ENCODE measurements around the gene ST6GAL1. TPM values are rescaled to one million over a fixed set of nuclear protein-coding genes. Genes with fewer than 3 reads are reported as not detected.
A peak's percentile ranks its signal among the peaks of the same experiment; 100 is the strongest.

Gene ST6GAL1
- total RNA-seq, 2 donors from 2014 or later = 57.2 to 81.8 TPM

DNA sequence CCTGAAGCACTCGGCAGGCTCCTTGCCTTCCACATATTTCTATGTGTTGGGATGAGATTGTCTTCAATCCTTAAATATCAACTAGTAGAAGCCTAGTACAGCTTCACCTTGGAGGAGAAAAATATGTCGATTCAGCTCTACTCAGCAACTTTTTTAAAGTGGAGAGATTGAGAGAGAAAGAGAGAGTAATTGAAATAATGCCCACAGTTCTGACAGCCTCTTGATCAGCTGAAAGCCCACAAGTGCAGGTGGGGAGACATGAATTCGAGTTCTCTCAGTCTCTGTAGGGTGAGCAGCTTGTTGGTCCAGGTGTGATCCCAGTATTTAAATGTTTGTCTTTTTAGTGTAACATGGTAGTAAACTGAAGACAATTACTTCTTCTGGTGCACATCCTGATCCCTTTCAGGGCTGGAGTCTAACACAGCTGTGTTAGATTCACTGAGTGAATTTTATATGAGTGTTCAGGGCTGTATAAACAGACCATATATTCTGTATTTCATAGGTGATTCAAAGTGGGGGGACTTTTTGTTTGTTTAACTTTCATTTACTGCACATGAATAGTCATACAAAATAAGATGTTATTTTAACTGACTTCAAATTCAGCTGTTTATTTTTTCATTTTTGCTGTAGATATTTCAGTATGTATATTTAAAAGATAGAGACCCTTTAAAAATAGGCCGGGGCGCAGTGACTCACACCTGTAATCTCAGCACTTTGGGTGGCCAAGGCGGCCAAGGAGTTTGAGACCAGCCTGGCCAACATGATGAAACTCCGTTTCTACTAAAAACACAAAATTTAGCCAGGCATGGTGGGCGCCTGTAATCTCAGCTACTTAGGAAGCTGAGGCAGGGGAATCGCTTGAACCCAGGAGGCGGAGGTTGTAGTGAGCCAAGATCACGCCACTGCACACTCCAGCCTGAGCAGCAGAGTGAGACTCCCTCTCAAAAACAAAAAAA lies 64.0 kb downstream of the ST6GAL1 start:
- Histone ChIP-seq H3K9ac (ENCODE audit: low read depth in 2 of 2, low read length in 2 of 2) (no peak overlapping the region), H3K27me3 (no peaks in the 10 kb centered on the region), H3K4me1 (no peaks in the 10 kb centered on the region), H3K9me3 (no peaks in the 10 kb centered on the region), H3K36me3 (no peaks in the 10 kb centered on the region), H3K27ac (no peak overlapping the region), H3K4me3 (no peak overlapping the region)
- intact Hi-C loops (cut with DNase I) = no loop called here
- TF ChIP-seq, protein P1, sequence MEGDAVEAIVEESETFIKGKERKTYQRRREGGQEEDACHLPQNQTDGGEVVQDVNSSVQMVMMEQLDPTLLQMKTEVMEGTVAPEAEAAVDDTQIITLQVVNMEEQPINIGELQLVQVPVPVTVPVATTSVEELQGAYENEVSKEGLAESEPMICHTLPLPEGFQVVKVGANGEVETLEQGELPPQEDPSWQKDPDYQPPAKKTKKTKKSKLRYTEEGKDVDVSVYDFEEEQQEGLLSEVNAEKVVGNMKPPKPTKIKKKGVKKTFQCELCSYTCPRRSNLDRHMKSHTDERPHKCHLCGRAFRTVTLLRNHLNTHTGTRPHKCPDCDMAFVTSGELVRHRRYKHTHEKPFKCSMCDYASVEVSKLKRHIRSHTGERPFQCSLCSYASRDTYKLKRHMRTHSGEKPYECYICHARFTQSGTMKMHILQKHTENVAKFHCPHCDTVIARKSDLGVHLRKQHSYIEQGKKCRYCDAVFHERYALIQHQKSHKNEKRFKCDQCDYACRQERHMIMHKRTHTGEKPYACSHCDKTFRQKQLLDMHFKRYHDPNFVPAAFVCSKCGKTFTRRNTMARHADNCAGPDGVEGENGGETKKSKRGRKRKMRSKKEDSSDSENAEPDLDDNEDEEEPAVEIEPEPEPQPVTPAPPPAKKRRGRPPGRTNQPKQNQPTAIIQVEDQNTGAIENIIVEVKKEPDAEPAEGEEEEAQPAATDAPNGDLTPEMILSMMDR (IDR thresholded peaks at IDR 0.05) = no peak
- DNase-seq = no peak

DNA sequence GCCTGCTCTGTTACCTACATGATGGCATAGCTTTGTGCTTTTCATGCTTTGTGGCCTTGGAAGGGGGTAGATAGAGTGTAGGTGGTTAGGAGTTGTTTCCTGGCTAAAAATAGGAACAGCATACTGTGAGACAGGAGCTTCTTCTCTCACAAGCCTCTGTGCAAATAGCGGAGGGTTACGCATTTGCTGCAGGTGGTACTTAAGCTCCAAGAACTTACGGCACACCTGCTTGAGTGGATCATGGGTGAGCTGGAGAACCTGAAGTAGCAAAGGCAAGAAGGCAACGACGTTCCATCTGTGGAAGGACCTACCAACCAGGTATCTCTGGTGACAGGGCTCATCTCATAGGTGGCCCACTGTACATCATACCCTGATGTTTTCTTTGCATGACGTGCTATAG lies 66.0 kb downstream of the ST6GAL1 start:
- no peak overlapping the region for H3K27ac ChIP-seq

DNA sequence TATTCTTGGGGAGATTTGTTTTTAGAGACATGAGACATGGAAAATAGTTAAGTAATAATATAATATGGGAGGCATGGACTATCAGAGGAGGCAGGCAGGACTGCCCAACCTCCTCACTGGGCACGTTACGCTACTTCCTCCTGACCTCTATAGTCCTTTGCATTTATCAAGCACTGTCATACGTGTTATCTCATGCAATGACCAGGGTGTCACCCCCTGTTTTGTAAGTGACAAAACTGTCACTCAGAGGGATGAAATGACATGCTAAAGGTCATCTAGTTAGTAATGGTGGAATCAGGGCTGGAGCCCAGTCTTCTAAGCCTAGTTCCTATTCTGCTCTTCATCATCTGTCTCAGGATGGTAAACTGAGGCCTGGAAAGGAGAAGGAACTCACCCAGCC lies 66.7 kb downstream of the ST6GAL1 start:
- no peak overlapping the region for H3K9ac ChIP-seq (ENCODE audit: low read depth in 2 of 2, low read length in 2 of 2)
- no peaks in the 10 kb centered on the region for H3K27me3 ChIP-seq
- no peak for DNase-seq
- intact Hi-C loops (cut with DNase I) = no loop called here
- H3K36me3 ChIP-seq = no peaks in the 10 kb centered on the region
- TF ChIP-seq, protein P1 (IDR thresholded peaks at IDR 0.05) = no peak
- H3K27ac ChIP-seq = no peak overlapping the region
- H3K4me1 ChIP-seq = no peaks in the 10 kb centered on the region
- H3K9me3 ChIP-seq = no peaks in the 10 kb centered on the region
- no peak overlapping the region for H3K4me3 ChIP-seq

More for the DNA sequence above, 66.0 kb downstream of the ST6GAL1 start:
- no peaks in the 10 kb centered on the region for H3K27me3 ChIP-seq
- no peaks in the 10 kb centered on the region for H3K4me1 ChIP-seq
- H3K9ac ChIP-seq (ENCODE audit: low read depth in 2 of 2, low read length in 2 of 2) = peak overlapping the region in 1 of 2 donors; percentile 17
- H3K36me3 ChIP-seq = no peaks in the 10 kb centered on the region
- no peak overlapping the region for H3K4me3 ChIP-seq
- intact Hi-C loops (cut with DNase I) = no loop called here
- no peaks in the 10 kb centered on the region for H3K9me3 ChIP-seq
- TF ChIP-seq, protein P1 (IDR thresholded peaks at IDR 0.05) = no peak
- DNase-seq = no peak

DNA sequence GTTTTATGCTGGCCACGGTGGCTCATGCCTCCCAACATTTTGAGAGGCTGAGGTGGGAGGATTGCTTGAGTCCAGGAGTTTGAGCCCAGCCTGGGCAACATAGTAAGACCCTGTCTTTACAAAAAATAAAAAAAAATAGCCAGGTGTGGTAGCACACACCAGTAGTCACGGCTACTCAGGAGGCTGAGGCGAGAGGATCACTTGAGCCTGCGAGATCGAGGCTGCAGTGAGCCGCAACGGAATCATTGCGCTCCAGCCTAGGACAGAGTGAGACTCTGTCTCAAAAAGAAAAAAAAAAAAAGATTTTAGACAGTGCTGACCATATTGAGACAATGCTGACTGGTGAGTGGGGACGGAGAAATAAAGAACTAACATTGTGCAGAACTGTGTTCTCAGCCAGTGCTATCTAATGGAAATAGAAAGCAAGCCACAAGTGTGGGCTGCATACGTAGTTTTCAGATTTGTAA lies 67.2 kb downstream of the ST6GAL1 start:
- Histone ChIP-seq H3K9me3 (no peaks in the 10 kb centered on the region), H3K27ac (no peak overlapping the region), H3K4me3 (no peak overlapping the region), H3K36me3 (no peaks in the 10 kb centered on the region), H3K27me3 (no peaks in the 10 kb centered on the region), H3K9ac (ENCODE audit: low read depth in 2 of 2, low read length in 2 of 2) (no peak overlapping the region), H3K4me1 (no peaks in the 10 kb centered on the region)
- TF ChIP-seq, protein P1 (IDR thresholded peaks at IDR 0.05) = no peak
- DNase-seq = no peak
- intact Hi-C loops (cut with DNase I) = no loop called here

DNA sequence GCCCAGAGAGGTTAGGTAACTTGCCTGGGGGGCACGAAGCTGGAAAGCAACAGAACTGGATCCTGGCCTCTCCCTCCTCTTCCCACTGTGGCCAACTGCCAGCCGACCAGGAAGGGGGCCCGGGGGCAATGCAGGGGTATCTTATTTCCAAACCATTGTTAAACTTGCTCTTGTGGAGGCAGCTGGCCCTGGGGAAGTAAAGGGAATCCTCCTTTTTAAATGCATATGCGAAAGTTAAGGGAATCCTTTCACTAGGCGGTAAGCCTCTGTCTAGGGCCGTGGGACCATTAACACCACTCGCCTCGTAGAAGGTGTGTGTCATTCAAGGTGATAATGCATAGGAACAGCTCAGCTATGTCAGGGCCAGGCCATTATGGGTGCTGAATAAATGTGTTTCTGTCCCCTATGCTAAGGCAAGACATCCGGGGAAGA lies 68.6 kb downstream of the ST6GAL1 start:
- TF ChIP-seq, protein P1 (IDR thresholded peaks at IDR 0.05) = no peak
- Histone ChIP-seq H3K4me1 (no peaks in the 10 kb centered on the region), H3K4me3 (no peak overlapping the region), H3K9me3 (no peaks in the 10 kb centered on the region), H3K9ac (ENCODE audit: low read depth in 2 of 2, low read length in 2 of 2) (no peak overlapping the region), H3K27me3 (no peaks in the 10 kb centered on the region), H3K27ac (no peak overlapping the region), H3K36me3 (no peaks in the 10 kb centered on the region)
- intact Hi-C loops (cut with DNase I) = no loop called here
- DNase-seq = no peak

All from colonic mucosa (tissue), 4 donors.